BLaER1 (cell line): ENCODE results near the gene TMEM8B.
A peak's percentile ranks its signal among the peaks of the same experiment; 100 is the strongest.

Experiments
- H3K27ac ChIP-seq: shearing (Covaris generic); formaldehyde crosslinking; 2 replicates; pipeline ENCODE4 v1.8.1; 2022
- H3K27me3 ChIP-seq: shearing (Covaris generic); formaldehyde crosslinking; 2 replicates; pipeline ENCODE4 v1.8.1; 2022
- H3K36me3 ChIP-seq: shearing (Covaris generic); formaldehyde crosslinking; 2 replicates; pipeline ENCODE4 v1.8.1; 2022
- H3K4me1 ChIP-seq: shearing (Covaris generic); formaldehyde crosslinking; 2 replicates; pipeline ENCODE4 v1.8.1; 2022
- H3K4me2 ChIP-seq: shearing (Covaris generic); formaldehyde crosslinking; 2 replicates; pipeline ENCODE4 v1.8.1; 2022
- H3K4me3 ChIP-seq: shearing (Covaris generic); formaldehyde crosslinking; 2 replicates; pipeline ENCODE4 v1.8.1; 2022
- H3K9ac ChIP-seq: shearing (Covaris generic); formaldehyde crosslinking; 2 replicates; pipeline ENCODE4 v1.8.1; 2022
- H3K9me3 ChIP-seq: shearing (Covaris generic); formaldehyde crosslinking; 2 replicates; pipeline ENCODE4 v1.8.1; 2022
- H4K20me1 ChIP-seq: shearing (Covaris generic); formaldehyde crosslinking; 2 replicates; pipeline ENCODE4 v1.8.1; 2022
- Cebpa-rat ChIP-seq: shearing (Covaris generic); IDR thresholded peaks from 2 replicates; pipeline ENCODE4 v1.8.1; 2022

The TMEM8B gene

GRCh38 chr9:35839926-35840325 is 10.9 kb downstream of the TMEM8B start:
- peak overlapping the region; percentile 79; the same call in 1 of the 2 replicates for H3K4me2 ChIP-seq
- peaks cover 52% of the 10 kb centered on the region for H3K4me1 ChIP-seq
- no peak overlapping the region for H3K9ac ChIP-seq
- TF ChIP-seq Cebpa-rat, result no peak
- H3K27ac ChIP-seq, result no peak overlapping the region
- no peak overlapping the region for H3K4me3 ChIP-seq
- H3K27me3 ChIP-seq, result no peaks in the 10 kb centered on the region
- no peaks in the 10 kb centered on the region for H3K9me3 ChIP-seq
- peaks cover 12% of the 10 kb centered on the region; the same call in 1 of the 2 replicates for H3K36me3 ChIP-seq
- peaks cover 7% of the 10 kb centered on the region; the same call in 1 of the 2 replicates for H4K20me1 ChIP-seq

- Histone ChIP-seq H4K20me1 (peaks cover 13% of the 10 kb centered on the region), H3K36me3 (peaks cover under 1% of the 10 kb centered on the region; the same call in 1 of the 2 replicates), H3K4me2 (peak overlapping the region; percentile 79), H3K9ac (peak overlapping the region; percentile 49; the same call in 1 of the 2 replicates), H3K4me1 (peaks cover 62% of the 10 kb centered on the region), H3K9me3 (no peaks in the 10 kb centered on the region), H3K27me3 (no peaks in the 10 kb centered on the region), H3K27ac (peak overlapping the region; percentile 50), H3K4me3 (no peak overlapping the region)
- TF ChIP-seq Cebpa-rat, result no peak
Measured at GRCh38 chr9:35840881-35841644, 12.0 kb downstream of the TMEM8B start.

GRCh38 chr9:35841645-35841900 is 12.5 kb downstream of the TMEM8B start:
- Histone ChIP-seq H3K4me1 (peaks cover 67% of the 10 kb centered on the region), H3K27me3 (no peaks in the 10 kb centered on the region), H3K27ac (peak overlapping the region; percentile 50; the same call in 1 of the 2 replicates), H3K9ac (peak overlapping the region; percentile 49; the same call in 1 of the 2 replicates), H3K4me2 (peak overlapping the region; percentile 79), H3K36me3 (no peaks in the 10 kb centered on the region; the same call in 1 of the 2 replicates), H3K4me3 (no peak overlapping the region), H4K20me1 (peaks cover 13% of the 10 kb centered on the region), H3K9me3 (no peaks in the 10 kb centered on the region)
- TF ChIP-seq Cebpa-rat, result no peak

- peaks cover 2% of the 10 kb centered on the region; the same call in 1 of the 2 replicates for H3K36me3 ChIP-seq
- H3K27me3 ChIP-seq, result no peaks in the 10 kb centered on the region
- H3K4me1 ChIP-seq, result peaks cover 73% of the 10 kb centered on the region
- peaks cover 13% of the 10 kb centered on the region for H4K20me1 ChIP-seq
- no peaks in the 10 kb centered on the region for H3K9me3 ChIP-seq
- H3K4me3 ChIP-seq, result no peak overlapping the region
- no peak overlapping the region for H3K9ac ChIP-seq
- H3K4me2 ChIP-seq, result peak overlapping the region; percentile 79
- no peak for TF ChIP-seq Cebpa-rat
- H3K27ac ChIP-seq, result no peak overlapping the region; the same call in 1 of the 2 replicates
Measured at GRCh38 chr9:35842020-35842745, 13.2 kb downstream of the TMEM8B start.

- no peak for TF ChIP-seq Cebpa-rat
- no peaks in the 10 kb centered on the region for H3K9me3 ChIP-seq
- H3K4me1 ChIP-seq, result peaks cover 79% of the 10 kb centered on the region
- no peaks in the 10 kb centered on the region for H3K27me3 ChIP-seq
- H3K4me2 ChIP-seq, result peak overlapping the region; percentile 79
- H3K9ac ChIP-seq, result no peak overlapping the region
- H3K36me3 ChIP-seq, result peaks cover 5% of the 10 kb centered on the region; the same call in 1 of the 2 replicates
- peaks cover 13% of the 10 kb centered on the region for H4K20me1 ChIP-seq
- no peak overlapping the region for H3K4me3 ChIP-seq
- H3K27ac ChIP-seq, result no peak overlapping the region
Measured at GRCh38 chr9:35842795-35843194, 13.8 kb downstream of the TMEM8B start.

GRCh38 chr9:35844628-35845270 is 15.7 kb downstream of the TMEM8B start:
- Histone ChIP-seq H3K4me2 (peak overlapping the region; percentile 71), H3K36me3 (peaks cover 5% of the 10 kb centered on the region; the same call in 1 of the 2 replicates), H3K9ac (no peak overlapping the region), H3K27me3 (no peaks in the 10 kb centered on the region), H3K27ac (no peak overlapping the region), H3K4me1 (peaks cover 91% of the 10 kb centered on the region), H4K20me1 (peaks cover 13% of the 10 kb centered on the region), H3K9me3 (no peaks in the 10 kb centered on the region), H3K4me3 (no peak overlapping the region)
- no peak for TF ChIP-seq Cebpa-rat

GRCh38 chr9:35845824-35846771 is 17.1 kb downstream of the TMEM8B start:
- Histone ChIP-seq H3K9ac (no peak overlapping the region), H3K27ac (0 out of 2 replicates have a peak overlapping the region, but pooled peaks have one; percentile 8), H3K4me1 (peaks cover 77% of the 10 kb centered on the region)

GRCh38 chr9:35847792-35848572 is 19.0 kb downstream of the TMEM8B start:
- Histone ChIP-seq H3K9ac (no peak overlapping the region; the same call in 1 of the 2 replicates), H3K36me3 (peaks cover 5% of the 10 kb centered on the region; the same call in 1 of the 2 replicates)

More at GRCh38 chr9:35845824-35846771, 17.1 kb downstream of the TMEM8B start:
- Histone ChIP-seq H4K20me1 (peaks cover 13% of the 10 kb centered on the region), H3K27me3 (no peaks in the 10 kb centered on the region), H3K9me3 (no peaks in the 10 kb centered on the region), H3K4me2 (peak overlapping the region; percentile 71), H3K36me3 (peaks cover 5% of the 10 kb centered on the region; the same call in 1 of the 2 replicates), H3K4me3 (no peak overlapping the region)
- TF ChIP-seq Cebpa-rat, result no peak

More at GRCh38 chr9:35847792-35848572, 19.0 kb downstream of the TMEM8B start:
- H3K27me3 ChIP-seq, result no peaks in the 10 kb centered on the region
- peak overlapping the region; percentile 50 for H3K27ac ChIP-seq
- H3K9me3 ChIP-seq, result no peaks in the 10 kb centered on the region
- no peak overlapping the region for H3K4me3 ChIP-seq
- peaks cover 66% of the 10 kb centered on the region for H3K4me1 ChIP-seq
- H3K4me2 ChIP-seq, result peak overlapping the region; percentile 71
- TF ChIP-seq Cebpa-rat, result no peak
- peaks cover 13% of the 10 kb centered on the region for H4K20me1 ChIP-seq
